Measurements from ENCODE around the gene TCN2.
"Not testable (repeated sequence)": the region's sequence is repeated elsewhere in the genome, so short reads cannot be mapped to it uniquely, and the experiment has no call there.

Gene TCN2

DNA sequence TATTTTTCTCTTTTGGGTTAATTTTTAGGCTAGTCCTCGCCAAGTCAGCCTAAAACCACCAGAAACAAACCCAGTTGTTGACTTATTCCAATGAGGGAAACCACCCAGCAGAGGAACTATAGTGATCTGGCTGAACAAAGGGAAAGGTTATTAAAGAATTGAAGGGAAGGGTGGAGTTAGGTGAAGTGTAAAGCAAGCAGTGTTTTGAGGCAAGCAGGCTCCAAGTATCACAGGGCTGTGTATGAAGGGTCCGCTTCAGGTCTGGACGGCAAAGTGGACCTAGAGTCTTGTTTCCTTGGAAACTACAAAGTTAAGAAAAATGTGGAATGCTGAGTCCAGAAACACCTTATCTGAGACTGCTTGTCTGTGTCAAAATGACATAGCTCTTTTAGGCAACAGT is 3.2 kb upstream of the TCN2 start:
- in situ Hi-C loops (cut with HindIII; ENCODE audit: low pct_ligation_motif_present, low pct_unique_long_range_greater_than_20kb, low sequenced_read_pairs) = no loop called here
- DNase-seq = no peak

DNA sequence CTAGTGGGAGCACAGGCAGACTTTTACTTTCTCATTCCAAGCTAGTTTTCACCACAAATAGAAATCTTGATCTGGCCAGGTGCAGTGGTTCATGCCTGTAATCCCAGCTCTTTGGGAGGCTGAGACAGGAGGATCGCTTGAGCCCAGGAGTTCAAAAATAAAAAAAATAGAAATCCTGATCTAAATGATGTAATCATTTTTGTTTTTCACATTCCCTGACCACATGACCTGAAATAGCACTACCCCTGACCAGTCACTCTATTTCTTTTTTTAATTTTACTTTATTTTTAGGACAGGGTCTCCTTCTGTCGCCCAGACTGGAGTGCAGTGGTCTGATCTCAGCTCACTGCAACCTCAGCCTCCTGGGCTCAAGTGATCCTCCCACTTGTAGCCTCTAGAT is 2.3 kb upstream of the TCN2 start:
- DNase-seq = no peak
- in situ Hi-C loops (cut with HindIII; ENCODE audit: low pct_ligation_motif_present, low pct_unique_long_range_greater_than_20kb, low sequenced_read_pairs) = no loop called here

DNA sequence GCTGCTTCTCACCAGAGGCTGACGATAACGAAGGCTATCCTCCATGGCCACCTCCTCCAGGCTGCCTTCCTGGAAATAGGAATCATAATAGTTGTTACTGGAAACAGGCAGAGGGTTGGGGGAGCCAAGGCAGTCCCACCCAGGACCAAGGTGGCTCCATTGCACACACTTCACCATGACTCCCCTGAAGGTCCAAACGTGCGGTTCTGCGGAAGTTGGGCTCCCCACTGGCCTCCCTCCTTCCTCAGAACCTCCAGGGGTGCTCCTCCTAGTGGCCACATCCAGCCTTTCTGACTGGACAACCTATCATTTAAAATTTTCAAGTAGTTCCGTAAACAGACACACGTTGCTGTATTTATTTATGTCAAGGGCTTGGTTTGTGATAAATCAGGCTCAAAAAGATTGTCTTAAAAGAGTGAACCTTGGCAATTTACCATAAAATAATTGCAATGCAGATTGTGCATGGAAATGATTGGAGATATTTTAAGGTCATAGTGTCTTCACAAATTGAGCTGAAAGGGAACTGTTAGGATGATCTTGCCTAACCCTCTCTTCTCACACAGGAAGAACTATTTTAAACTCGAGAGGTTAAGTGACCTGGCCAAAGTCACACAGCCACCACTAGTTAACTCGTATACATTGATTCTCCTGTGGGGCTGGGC is 1.4 kb upstream of the TCN2 start:
- in situ Hi-C loops (cut with HindIII; ENCODE audit: low pct_ligation_motif_present, low pct_unique_long_range_greater_than_20kb, low sequenced_read_pairs) = no loop called here
- peak; percentile 65 for DNase-seq

DNA sequence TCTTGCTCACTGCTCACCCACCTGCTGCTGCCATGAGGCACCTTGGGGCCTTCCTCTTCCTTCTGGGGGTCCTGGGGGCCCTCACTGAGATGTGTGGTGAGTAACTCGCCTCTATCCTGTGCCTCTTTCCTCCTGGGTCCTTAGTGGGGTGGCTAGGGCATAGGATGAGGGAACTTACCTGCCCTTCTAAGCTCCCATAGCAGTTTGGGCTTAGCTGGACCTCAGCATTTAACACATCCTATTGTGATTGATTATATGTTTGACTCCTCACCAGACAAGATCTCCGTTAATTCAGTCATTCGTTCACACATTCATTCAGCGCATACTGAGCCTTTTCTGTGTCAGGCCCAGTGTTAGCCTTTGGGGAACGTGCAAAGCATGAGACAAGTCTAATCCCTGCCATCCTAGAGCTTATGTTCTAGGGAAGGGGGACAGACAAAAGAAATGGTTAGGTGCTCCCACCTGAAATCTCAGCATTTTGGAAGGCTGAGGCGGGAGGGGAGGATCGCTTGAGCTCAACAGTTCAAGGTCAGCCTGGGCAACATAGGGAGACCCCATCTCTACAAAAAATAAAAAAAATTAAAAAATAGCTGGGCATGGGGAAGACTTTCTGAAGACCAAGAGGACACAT is 441 bp downstream of the TCN2 start:
- DNase-seq = no peak
- in situ Hi-C loops (cut with HindIII; ENCODE audit: low pct_ligation_motif_present, low pct_unique_long_range_greater_than_20kb, low sequenced_read_pairs) = no loop called here

DNA sequence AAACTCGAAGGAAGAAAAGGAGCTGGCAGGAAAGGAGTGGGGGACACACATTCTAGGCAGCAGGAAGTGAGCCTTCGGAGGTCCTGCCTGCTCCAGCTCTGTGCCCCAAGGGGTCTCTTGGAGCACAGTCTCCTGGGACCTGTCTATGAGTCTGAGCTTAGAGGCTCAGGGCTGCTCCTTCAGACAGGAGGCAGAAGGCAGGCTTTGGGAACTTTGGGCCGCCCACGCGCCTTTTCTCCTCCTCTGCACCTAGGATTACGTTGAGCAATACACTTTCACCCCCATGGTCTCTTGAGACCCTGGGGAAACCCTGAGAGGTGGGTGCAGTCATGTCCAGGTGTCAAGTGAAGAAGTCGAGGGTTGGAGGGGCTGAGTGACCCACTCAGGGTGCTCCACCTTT is 965 bp downstream of the TCN2 start:
- in situ Hi-C loops (cut with HindIII; ENCODE audit: low pct_ligation_motif_present, low pct_unique_long_range_greater_than_20kb, low sequenced_read_pairs) = no loop called here

DNA sequence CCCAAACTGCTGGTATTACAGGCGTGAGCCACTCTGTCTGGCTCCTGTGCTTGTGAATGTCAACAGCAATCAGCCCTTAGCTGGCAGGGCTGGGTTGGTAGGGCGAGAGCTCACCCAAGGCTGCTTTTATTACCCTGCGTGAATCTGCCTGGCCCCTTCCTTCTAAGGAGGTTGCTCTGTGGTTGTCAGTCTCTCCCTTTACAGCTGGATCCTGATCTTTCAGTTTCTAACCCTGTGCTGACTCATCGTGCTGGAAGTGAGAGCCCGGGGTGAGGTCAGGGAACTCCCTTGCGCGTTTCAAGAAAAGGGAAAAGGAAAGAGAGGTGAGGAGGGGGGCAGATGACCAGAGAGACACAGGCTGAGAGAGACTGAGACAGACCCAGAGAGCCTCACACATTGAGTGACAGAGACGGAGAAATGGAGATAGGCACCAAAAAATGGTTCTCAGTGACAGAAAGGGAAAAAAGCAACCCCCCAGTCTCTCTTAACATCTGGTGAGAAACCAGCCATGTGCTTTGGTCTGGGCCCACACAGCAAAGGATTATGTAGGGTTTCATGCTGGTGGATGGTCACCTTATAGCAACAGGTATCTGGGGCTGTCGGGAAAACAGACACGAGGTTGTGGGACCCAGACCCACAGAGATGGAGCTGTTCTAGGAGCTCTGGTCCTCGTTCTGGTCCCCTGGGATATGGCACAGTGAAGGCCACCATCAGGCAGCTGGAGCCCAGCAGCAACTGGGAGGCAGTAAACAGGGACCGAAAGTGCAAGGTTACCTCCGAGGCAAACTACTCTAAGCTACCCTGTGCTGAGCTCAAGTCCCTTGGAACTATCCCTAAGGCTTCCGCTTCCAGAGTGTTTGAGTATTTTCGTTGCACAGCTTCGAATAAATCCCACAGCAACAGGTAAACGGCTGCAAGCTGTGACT is 2.5 kb downstream of the TCN2 start:
- in situ Hi-C loops (cut with HindIII; ENCODE audit: low pct_ligation_motif_present, low pct_unique_long_range_greater_than_20kb, low sequenced_read_pairs) = no loop called here
- DNase-seq = peak; percentile 80

More for the DNA sequence above, 965 bp downstream of the TCN2 start:
- DNase-seq = no peak

DNA sequence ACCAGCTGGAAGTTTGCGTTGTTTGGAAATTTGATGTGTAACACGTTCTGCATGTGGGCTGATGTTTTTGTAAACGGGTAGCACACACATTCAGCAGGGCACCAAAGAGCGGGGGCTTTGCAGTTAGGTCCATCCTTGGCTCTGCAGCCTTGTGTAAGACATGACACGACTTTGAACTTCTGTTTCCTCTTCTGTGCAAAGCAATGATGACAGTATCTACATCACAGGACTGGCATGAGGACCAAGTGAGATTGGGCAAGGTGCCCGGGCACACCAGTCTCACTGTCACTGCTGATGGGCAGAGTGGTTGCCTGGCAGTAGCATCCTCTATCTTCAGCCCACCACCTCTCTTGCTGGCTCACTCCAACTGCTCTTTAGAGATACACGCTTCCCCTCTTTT is 3.3 kb downstream of the TCN2 start:
- DNase-seq = no peak
- in situ Hi-C loops (cut with HindIII; ENCODE audit: low pct_ligation_motif_present, low pct_unique_long_range_greater_than_20kb, low sequenced_read_pairs) = no loop called here

DNA sequence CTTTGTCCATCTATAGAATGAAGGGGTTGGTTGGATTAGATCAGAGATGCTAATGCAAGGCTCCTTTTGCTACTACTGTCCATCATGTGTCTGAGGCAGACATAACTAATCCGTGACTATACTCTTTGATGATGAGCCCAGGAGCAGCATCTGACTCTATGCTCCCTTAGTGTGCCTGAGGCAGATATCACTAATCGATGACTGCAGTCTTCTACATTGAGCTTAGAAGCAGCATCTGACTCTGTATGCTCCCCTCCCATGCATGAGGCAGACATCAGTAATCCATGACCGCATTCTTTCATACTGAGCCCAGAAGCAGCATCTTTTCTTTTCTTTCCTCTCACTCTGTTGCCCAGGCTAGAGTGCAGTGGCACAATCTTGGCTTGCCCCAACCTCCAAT is 4.2 kb downstream of the TCN2 start:
- no peak for DNase-seq
- in situ Hi-C loops (cut with HindIII; ENCODE audit: low pct_ligation_motif_present, low pct_unique_long_range_greater_than_20kb, low sequenced_read_pairs) = no loop called here

DNA sequence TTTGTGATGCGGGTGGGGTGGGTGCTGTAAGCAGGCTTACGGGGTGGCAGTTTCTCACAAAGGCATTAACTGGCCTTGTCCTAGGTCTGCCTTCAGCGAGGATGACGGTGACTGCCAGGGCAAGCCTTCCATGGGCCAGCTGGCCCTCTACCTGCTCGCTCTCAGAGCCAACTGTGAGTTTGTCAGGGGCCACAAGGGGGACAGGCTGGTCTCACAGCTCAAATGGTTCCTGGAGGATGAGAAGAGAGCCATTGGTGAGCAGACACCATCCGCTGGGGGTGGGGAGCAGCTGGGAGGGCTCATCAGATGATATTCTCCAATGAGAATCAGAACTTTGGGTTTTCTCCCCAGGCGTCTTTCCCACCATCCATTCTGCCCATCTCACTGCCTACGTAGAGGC is 5.8 kb downstream of the TCN2 start:
- in situ Hi-C loops (cut with HindIII; ENCODE audit: low pct_ligation_motif_present, low pct_unique_long_range_greater_than_20kb, low sequenced_read_pairs) = no loop called here

DNA sequence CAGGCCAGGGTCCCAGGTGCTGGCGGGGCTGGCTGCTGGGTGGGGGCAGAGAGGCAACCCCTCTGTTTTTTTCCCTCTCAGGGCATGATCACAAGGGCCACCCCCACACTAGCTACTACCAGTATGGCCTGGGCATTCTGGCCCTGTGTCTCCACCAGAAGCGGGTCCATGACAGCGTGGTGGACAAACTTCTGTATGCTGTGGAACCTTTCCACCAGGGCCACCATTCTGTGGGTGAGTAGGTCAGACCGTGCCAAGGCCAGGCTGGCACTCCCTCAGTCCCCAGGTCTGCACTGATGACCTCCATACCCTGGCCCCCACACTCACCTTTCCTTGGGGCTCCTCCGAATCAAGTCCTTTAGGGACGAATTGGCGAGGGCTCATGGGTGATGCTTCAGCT is 7.3 kb downstream of the TCN2 start:
- in situ Hi-C loops (cut with HindIII; ENCODE audit: low pct_ligation_motif_present, low pct_unique_long_range_greater_than_20kb, low sequenced_read_pairs) = no loop called here
- DNase-seq = no peak

More for the DNA sequence above, 5.8 kb downstream of the TCN2 start:
- DNase-seq = no peak

DNA sequence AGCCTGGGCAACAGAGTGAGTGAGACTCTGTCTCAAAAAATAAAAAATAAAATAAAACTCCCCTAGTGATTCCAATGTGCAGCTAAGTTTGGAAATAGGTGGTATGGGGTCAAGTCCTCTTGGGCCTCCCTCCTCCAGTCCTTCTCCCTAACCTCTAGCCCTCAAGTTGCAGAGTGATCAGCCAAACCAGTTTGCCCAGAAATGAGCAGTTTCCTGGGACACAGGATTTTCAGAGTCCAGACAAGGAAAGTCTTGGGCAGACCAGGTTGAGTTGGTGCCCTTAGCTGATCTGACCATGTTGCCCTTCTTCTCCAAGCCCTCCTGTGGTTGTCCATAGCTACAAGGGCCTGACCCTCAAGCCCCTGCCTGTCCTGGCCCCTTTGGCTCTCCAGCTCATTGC is 7.9 kb downstream of the TCN2 start:
- no peak for DNase-seq
- in situ Hi-C loops (cut with HindIII; ENCODE audit: low pct_ligation_motif_present, low pct_unique_long_range_greater_than_20kb, low sequenced_read_pairs) = no loop called here

DNA sequence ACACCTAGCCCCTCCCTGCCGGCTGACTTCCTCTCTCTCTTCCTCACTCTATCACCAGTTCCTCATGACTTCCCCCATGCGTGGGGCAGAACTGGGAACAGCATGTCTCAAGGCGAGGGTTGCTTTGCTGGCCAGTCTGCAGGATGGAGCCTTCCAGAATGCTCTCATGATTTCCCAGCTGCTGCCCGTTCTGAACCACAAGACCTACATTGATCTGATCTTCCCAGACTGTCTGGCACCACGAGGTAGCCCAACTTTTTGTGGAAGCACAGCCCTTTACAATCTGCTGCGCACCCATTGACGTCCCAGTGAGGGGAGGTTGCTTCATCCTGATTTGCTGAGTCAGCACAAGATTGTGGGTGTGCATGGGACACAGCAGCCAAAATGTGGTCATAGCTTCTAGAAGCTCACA is 8.6 kb downstream of the TCN2 start:
- no peak for DNase-seq
- in situ Hi-C loops (cut with HindIII; ENCODE audit: low pct_ligation_motif_present, low pct_unique_long_range_greater_than_20kb, low sequenced_read_pairs) = no loop called here

DNA sequence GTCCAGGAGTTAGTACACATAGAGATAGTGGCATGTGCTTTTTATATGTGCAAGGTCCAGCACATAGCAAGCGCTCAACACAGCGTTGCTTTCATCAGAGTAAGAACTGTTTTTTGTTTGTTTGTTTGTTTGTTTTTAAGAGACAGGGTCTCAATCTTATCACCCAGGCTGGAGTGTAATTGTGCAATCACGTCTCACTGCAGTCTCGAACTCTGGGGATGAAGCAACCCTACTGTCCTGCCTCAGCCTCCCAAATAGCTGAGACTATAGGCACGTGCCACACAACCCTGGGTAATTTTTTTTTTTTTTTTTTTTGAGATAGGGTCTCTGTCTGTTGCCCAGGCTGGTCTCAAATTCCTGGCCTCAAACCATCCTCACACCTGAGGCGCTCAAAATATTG is 10.8 kb downstream of the TCN2 start:
- no peak for DNase-seq
- in situ Hi-C loops (cut with HindIII; ENCODE audit: low pct_ligation_motif_present, low pct_unique_long_range_greater_than_20kb, low sequenced_read_pairs) = no loop called here

DNA sequence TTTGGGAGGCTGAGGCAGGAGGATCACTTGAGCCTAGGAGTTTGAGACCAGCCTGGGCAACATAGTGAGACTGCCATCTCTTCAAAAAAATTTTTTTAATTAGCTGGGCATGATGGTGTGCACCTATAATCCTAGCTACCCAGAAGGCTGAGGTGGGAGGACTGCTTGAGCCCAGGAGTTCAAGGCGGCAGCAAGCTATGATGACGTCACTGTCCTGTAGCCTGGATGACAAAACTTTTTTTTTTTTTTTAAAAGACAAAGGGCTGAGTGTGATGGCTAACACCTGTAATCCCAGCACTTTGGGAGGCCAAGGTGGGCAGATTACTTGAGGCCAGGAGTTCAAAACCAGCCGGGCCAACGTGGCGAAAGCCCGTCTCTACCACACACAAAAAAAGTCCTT is 12.9 kb downstream of the TCN2 start:
- in situ Hi-C loops (cut with HindIII; ENCODE audit: low pct_ligation_motif_present, low pct_unique_long_range_greater_than_20kb, low sequenced_read_pairs); DNase-seq: not testable (repeated sequence)

DNA sequence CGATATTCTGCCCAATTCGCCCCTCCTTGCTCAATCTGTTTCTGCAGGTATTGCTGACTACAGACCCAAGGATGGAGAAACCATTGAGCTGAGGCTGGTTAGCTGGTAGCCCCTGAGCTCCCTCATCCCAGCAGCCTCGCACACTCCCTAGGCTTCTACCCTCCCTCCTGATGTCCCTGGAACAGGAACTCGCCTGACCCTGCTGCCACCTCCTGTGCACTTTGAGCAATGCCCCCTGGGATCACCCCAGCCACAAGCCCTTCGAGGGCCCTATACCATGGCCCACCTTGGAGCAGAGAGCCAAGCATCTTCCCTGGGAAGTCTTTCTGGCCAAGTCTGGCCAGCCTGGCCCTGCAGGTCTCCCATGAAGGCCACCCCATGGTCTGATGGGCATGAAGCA is 19.4 kb downstream of the TCN2 start:
- no peak for DNase-seq
- in situ Hi-C loops (cut with HindIII; ENCODE audit: low pct_ligation_motif_present, low pct_unique_long_range_greater_than_20kb, low sequenced_read_pairs) = no loop called here

DNA sequence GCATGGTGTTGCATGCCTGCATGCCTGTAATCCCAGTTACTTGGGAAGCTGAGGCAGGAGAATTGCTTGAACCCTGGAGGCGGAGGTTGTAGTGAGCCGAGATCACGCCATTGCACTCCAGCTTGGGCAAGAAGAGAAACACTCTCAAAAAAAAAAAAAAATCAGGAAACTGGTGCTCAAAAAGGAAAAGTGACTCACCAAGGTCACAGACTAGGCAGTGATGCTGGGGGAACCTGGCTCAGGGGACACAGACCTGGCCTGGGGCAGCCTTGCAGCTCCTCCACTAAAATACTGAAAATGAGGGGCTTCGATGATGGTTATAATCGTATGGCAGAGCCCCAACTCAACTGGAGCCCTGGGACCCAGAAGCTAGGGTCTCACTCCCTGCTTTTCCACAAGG is 20.5 kb downstream of the TCN2 start:
- in situ Hi-C loops (cut with HindIII; ENCODE audit: low pct_ligation_motif_present, low pct_unique_long_range_greater_than_20kb, low sequenced_read_pairs) = no loop called here
- no peak for DNase-seq

DNA sequence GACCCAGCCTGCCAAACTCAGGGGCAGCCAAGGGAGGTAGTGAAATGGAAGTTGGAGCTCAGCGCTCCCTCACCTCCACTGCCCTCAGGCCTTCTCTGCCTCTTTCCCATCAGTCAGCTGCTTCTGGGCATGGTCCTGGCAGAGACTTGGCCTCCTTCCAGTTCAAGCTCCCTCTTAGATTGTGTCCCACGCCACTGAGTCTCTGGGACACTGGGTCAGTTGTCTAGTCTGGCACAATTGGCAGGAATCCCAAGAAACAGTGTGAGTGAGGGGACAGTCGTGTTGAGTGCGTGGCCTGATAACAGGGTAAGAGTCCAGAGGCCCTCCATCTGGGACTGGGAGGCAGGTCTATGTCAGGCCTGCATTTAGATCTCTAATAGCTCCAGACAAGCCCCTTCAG is 21.5 kb downstream of the TCN2 start:
- DNase-seq = no peak
- in situ Hi-C loops (cut with HindIII; ENCODE audit: low pct_ligation_motif_present, low pct_unique_long_range_greater_than_20kb, low sequenced_read_pairs) = no loop called here

DNA sequence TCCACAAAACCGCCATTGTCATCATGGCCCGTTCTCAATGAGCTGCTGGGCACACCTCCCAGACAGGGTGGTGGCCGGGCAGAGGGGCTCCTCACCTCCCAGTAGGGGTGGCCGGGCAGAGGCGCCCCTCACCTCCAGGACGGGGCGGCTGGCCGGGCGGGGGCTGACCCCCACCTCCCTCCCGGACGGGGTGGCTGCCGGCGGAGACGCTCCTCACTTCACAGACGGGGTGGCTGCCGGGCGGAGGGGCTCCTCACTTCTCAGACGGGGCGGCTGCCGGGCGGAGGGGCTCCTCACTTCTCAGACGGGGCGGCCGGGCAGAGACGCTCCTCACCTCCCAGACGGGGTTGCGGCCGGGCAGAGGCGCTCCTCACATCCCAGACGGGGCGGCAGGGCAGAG is 24.5 kb downstream of the TCN2 start:
- in situ Hi-C loops (cut with HindIII; ENCODE audit: low pct_ligation_motif_present, low pct_unique_long_range_greater_than_20kb, low sequenced_read_pairs); DNase-seq: not testable (repeated sequence)

DNA sequence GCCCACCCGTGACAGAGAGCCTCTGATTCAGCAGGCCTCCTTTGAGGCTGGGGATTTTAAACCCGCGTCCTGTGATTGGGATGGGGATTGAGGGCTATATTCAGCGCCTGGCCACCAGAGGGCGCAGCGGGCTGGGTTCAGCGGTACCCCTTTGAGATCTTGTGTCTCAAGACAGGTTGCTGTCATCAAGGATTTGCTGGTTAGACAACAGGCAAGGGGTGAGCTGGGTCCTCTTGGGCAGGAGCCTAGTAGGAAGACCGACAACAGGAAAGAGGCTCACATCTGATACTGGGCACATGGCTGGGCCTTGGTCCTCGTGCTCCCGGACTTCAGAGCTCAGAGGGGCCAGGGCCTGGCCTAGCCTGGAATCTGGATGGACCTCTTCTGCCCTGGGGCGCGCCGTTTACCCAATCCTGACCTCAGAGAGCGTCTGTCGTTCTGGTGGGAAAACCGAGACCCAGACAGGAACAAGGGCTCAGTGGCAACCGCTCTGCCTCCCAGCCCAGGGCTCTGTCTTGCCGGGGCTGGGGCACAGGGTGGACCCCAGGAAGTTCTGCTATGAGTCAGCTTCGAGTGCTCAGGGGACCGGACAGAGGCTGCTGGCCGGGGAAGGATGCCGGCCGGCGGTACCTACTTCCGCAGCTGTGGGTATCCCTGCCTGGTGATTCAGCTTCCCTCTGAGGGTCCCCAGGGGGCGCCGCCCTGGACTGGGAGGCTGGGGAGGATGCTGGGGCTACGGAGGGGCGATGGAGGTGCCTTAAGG is 27.7 kb downstream of the TCN2 start:
- in situ Hi-C loops (cut with HindIII; ENCODE audit: low pct_ligation_motif_present, low pct_unique_long_range_greater_than_20kb, low sequenced_read_pairs) = no loop called here
- DNase-seq = peak; percentile 84

Measured in ACHN (cell line).